GM21529 (cell line): ENCODE results near the gene RUNX3.

Experiments
- ATAC-seq: cut with Tn5 transposase; IDR thresholded peaks from one replicate; pipeline ENCODE4 v1.9.1; 2021; ENCODE audit not compliant: unreplicated experiment

RUNX3 gene

DNA sequence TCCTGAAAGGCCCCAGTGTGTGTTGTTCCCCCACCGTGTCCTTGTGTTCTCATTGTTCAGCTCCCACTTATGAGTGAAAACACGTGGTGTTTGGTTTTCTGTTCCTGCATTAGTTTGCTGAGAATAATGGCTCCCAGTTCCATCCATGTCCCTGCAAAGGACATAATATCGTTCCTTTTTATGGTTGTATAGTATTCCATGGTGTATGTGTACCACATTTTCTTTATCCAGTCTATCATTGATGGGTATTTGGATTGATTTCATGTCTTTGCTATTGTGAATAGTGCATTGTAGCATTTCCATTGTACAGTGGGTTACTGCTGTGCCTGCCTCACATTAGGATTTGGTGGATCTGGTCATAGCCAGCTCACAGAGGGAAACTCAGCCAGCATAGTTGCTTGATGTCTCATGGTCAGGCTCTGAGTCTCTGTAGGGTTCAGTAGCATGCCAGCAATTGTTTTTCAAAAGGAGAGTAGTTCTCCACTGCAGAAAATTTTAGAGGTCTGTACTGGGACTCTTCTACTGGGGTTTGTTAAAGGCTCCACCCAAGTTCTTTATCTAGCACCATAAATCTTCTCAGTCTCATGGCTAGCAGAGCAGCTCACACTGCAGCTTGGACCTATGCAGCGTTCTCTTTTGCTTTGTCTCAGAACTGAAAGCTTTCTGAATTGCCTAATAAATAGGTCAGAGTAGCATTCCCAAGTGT, 41.0 kb downstream of the RUNX3 start:
- ATAC-seq, result no peak

DNA sequence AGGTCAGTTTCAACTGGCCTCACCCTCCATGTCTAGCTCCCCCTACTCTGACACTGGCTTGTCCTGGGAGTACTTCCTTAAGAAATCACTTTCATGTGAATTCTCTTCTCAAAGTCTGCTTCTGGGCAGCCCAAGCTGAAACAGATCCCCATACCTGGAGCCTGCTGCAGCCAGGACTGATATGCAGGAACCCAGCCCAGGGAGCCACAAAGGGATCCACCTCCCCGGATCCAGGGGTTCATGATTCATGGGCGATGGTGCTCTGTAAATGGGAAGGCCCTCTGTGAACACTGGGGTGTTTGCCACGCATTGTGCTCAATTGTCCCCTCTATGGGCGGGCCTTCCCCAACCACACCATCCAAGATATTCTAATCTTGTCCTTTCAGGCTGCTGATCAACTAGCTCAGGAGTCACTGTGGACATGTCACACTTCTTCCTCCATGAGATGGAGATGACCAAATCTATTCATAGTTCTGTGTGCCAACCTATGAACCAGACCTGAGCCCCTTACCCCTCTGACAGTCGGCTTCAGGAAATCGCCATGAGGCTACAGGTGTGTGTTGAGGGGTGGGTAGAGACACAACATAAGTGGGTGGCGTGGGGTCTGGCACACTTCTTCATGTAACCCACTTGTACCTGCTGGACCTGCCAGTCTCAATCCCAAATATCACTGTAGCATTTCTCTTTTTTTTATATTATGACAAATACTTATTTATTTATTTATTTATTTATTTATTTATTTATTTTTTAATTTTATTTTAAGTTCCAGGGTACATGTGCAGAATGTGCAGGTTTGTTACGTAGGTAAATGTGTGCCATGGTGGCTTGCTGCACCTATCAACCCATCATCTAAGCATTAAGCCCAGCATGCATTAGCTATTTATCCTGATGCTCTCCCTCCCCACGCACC, 41.8 kb downstream of the RUNX3 start:
- ATAC-seq, result no peak

DNA sequence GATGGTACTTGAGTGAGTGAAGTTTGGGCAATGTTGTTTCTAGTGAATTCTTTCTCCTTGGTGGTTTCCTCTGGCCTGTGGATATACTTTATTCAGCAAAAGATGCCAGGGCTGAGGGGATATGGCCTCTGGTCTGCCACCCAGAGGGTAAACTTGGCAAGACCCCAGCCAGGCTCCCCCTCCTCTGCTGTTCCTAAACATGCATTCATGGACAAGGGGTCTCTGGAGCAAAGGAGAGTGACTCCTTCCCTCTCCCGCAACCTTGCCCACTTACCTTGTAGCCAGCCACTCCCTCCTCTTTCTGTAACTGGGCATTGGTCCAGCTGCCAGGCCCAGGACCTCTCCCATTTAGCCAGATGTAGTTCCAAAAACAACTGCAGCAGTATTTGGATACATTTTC, 43.8 kb downstream of the RUNX3 start:
- no peak for ATAC-seq

DNA sequence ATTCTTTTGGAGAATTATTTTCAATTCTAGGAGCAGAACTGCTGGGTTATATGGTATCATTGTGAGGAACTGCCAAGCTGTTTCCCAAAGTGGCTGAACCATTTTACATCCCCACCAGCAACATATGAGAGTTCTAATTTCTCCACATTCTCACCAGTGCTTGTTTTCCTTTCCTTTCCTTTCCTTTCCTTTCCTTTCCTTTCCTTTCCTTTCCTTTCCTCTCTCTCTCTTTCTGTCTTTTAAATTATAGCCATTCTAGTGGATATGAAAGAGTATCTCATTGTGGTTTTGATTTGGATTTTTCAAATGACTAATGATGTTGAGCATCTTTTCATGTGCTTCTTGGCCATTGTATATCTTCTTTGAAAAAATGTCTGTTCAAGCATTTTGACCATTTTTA, 45.3 kb downstream of the RUNX3 start:
- ATAC-seq, result no peak

DNA sequence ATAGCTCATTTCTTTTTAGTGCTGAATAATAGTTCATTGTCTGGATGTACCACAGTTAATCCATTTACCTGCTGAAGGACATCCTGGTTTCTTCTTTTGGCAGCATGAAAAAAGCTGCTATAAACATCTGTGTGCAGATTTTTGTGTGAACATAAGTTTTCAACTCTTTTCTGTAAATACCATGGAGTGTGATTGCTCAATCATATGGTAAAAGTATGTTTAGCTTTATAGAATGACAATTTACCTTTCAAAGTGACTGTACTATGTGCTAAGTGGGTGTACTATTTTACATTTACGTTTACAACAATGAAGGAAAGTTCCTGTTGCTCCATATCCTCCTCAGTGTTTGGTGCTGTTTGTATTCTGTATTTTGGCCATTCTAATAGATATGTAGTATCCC, 49.0 kb downstream of the RUNX3 start:
- no peak for ATAC-seq

DNA sequence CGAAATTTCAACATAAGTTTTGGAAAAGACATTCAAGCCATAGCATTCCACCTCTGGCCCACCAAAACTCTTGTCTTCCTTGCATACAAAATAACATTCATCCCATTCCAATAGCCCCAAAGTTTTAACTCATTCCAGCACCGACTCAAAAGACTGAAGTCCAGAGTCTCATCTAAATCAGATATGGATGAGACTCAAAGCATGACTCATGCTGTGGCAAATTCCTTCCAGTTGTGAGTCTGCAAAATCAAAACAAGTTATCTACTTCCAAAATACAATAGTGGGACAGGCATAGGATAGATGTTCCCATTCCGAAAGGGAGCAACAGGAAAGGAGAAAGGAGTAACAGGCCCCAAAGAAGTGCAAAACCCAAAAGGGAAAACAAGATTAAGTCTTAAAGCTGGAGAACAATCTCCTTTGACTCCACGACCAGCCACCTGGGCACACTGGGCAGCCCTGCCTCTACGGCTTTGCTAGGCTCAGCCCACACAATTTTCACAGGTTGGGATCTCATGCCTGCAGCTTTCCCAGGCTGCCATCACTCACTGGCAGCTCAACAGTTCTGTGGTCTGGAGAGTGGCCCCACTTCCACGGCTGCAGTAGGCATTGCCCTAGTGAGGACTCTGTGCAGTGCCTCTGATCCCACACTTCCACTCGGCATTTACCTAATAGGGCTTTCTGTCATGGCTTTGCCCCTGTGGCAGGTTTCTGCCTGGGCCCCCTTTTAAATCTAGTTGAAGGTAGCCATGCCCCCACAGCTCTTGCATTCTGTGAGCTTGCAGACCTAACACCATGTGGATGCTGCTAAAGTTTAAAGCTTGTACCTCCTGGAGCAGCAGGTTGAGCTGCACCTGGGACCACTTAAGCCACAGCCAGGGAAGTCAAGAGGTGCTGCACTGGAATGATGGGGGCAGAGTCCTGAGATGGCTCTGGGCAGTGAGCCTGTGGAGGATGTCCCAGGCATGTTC, 51.0 kb downstream of the RUNX3 start:
- ATAC-seq, result no peak

DNA sequence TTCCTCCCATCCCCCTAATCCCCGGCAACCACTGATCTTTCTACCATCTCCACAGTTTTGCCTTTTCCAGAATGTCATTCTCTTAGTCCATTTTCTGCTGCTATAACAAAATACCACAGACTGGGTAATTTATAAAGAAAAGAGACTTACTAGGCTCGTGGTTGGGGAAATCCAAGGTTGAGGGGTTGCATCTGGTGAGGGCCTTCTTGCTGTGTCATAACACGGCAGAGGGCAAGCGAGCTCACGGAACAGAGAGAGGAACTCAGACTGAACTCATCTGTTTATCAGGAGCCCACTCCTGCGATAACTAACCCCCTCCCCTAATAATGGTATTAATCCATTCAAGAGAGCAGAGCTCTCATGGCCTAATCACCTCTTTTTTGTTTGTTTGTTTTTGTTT, 52.0 kb downstream of the RUNX3 start:
- ATAC-seq, result no peak

DNA sequence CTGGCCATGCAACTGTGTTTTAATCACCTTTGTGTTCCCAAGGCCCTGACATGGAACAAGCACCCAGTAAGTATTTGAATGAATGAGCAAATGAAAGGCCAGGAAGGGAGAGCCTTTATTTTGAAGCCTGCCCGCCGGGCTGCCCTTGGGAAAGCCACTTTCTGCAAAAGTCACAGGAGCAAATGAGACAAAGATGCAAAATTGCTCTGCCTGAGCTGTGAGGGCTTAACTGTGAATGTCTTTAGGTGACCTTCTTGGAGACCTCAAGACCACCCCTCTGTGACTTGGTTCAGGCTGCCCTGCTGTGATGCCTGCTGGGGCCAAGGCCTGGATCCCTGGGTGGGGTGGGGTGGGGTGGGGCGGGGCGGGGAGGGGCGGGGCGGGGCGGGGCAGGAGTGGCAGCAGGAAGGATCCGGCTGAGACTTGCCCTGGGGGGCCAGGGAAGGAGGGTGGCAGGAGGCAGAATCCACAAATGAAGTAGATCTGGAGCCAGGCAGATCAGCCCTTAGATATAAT, 54.0 kb downstream of the RUNX3 start:
- no peak for ATAC-seq

DNA sequence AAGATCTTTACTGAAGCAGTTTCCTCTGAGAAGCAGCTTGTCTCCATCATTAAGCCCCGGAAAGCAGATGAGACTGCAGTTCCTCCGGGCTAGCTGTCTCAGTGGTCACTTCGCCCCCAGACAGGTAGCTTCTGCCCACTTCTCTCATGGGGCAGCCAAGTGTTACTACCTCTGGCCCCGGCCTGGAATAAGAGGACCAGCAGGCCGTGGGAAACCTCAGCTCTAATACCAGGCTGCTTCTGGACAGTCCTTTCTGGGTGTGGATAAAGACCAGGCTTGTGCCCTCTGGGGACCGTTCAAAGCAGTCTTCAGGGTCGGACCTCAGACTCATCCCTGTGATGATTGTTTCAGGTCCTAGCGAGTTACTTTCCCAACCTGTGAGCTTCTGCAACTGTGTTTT, 54.8 kb downstream of the RUNX3 start:
- no peak for ATAC-seq

DNA sequence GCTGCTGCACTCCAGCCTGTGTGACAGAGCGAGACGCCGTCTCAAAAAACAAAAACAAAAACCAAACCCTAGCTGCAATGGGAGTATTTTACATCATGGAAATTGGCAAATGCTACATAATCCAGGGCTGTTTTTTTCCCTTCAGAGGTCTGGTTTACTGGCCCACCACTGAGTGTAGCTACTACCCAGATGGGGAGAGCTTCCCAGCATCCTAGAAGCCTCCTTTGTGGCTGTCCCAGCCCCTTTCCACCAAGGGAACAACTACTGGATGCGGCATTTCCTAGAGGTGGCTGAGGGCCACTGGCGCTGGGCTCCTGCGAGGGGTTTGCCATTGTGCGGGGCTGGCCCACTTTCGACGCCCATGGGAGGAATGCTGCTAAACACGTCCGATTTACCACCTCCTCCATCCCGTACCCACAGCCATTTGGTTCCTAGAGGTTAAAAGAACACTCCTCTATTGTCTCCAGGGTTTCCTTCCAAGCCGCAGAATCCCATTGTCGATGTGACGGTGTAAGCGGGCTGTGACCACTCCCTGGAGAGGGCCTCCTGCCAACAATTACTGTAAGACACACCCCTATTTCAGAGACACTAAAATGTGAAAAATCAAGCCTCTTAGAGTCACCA, 55.4 kb downstream of the RUNX3 start:
- no peak for ATAC-seq

DNA sequence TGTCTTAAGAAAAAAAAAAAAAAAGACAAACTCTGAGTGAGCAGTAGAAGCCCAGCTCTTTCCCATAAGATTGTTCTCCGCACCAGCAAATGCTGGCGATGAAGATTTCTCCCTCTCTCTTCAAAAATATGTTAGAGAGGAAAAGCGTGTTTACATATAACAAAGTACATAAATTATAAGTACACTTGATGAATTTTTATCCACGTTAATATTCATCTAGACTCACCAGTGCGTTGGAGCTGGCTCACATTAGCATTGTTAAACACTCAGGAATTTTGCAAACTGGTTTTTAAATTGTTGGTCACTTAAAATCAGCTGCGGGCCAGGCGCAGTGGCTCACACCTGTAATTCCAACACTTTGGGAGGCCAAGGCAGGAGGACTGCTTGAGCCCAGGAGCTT, 56.0 kb downstream of the RUNX3 start:
- no peak for ATAC-seq

DNA sequence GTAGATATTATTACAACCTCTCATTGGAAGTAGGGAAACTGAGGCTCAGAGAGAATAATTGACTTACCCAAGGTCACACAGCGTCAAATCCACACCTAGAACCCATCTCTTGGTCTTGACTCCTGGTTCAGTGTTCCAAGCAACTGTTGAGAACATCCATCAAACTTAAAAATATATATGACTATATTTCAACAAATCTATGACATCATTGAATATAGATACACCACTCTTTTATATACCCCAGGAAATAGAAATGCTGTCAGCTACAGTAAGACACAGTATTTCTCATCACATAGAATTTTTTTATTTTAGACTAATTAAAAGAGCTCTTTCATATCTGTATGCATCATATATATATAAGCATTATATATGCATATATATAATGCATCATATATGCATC, 56.9 kb downstream of the RUNX3 start:
- ATAC-seq, result no peak

DNA sequence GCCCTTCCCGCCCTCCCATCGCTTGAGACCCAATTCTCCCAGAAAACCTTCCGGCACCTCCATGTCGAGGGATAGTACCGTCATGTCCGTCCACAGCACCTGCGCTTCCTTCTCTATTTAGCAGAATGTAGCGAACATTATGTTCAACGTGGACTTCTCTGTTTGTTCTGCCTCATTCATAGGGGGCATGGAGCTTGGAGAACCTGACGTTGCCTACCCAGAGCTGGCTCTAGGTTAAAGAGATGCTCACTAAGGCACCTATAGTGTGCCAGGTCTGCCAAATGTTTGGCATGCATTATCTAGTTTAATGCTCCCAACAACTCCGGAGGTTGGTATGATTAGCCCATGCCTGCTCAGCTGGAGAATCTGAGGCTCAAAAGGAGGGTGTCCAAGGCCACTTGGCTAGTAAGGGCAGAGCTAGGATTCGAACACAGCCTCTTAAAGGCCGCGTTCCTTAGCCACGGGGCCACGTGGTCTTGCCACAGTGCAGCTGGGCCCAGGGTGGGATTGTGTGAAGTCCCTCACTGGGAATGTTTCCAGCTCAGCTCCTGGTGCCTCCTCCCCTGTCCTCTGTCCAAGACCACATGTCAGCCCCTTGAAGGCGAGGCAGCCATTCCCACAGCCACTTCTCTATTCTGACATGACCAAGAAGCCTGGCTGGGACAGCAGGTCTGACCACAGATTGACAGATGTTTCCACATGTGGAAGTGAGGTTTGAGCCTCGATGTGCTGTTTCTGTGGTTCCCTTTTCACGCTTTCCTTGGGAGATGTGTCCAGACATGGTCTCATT, 57.8 kb downstream of the RUNX3 start:
- no peak for ATAC-seq

DNA sequence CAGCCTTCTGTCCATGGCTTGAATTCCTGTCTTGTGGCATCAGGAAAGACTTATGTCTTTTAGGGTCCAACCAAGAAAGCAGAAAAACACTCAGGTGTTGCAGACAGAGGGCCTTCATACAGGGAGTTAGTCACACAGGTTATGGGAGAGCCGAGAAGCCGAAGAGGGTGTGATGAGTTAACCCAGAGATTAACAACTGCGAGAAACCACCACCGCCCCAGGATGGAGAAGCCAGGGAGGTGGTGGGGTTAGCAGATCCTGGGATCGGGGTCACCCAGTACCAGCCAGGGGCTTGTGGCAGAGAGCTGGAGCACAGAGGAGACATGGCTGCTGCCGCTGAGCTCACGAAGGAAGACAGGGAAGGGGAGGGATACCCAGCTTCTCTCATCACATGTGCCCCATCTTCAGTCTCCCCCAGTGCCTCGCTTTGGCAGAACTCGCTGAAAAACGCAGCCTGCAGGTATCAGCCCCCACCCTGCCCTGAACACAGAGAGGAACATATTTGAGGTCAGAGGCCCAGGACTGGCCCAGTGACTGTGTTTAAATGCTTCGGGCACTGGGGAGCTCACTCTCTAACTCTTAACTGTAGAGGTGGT, 58.7 kb downstream of the RUNX3 start:
- no peak for ATAC-seq

DNA sequence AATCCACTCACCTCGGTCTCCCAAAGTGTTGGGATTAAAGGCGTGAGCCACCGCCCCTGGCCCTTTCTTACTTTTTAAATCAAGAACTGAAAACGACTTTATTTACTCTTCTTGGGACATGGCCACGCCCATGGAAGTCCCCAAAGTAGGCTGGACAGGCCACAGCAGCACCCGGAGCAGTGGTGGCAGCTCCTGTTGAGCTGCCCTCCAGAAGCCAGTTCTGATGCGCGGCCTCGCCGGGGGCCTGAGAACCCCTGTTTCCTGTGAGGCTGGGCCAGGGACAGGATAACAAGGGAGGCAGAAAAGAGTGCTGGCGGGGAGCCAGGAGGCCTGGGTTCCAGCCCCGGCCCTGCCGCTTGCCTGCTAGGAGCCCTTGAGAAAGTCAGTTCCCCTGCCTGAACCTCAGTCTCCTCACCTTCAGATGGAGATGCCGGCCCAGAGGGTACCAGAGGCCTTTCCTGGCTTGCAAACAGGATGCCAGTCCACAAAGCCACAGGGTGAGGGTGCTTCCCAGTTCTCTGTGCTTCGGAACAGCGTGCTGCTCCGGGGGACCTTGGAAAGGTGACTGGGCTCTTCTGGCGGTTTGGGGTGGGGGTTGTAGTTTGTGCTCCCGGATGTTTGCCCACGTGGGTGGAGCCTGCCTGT, 59.4 kb downstream of the RUNX3 start:
- no peak for ATAC-seq

DNA sequence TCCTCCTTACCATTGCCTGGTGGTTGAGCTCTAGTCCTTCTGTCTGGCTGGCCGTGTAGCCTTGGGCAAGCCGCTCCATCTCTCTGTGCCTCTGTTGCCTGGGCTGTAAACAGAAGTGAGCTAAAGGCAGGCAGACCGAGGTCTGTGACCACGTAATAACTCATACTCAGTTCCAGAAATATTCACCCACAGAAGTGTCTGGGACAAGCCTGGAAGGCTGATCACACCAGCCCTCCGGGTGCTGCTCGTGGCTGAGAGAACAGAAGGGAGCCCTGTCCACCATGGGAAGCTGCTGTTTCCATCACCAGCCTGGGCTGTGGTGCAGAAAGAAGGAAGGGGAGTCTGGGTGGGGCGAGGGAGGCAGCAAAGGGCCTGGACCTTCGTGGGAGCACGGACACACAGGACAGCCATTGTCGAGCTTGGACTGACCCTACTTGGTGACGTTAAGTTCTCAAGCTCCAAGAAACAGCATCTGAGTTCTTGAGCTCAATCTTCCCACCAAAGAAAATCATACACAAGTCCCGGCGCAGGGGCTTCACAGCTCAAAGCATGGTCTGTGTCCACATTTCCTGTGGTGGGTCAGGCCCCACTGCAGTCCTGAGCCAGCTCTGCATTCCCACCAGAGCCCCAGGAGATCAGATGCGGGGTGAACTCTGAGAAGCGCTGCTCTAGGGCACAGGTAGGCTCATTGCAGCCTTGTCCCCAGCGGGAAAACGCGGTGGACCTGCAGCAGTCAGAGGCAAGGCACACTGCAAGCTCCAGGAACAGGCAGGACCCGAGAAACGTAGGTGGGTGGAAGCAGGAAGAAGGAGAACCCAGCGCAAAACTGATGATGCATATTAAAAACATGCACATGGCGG, 61.8 kb downstream of the RUNX3 start:
- ATAC-seq, result no peak

DNA sequence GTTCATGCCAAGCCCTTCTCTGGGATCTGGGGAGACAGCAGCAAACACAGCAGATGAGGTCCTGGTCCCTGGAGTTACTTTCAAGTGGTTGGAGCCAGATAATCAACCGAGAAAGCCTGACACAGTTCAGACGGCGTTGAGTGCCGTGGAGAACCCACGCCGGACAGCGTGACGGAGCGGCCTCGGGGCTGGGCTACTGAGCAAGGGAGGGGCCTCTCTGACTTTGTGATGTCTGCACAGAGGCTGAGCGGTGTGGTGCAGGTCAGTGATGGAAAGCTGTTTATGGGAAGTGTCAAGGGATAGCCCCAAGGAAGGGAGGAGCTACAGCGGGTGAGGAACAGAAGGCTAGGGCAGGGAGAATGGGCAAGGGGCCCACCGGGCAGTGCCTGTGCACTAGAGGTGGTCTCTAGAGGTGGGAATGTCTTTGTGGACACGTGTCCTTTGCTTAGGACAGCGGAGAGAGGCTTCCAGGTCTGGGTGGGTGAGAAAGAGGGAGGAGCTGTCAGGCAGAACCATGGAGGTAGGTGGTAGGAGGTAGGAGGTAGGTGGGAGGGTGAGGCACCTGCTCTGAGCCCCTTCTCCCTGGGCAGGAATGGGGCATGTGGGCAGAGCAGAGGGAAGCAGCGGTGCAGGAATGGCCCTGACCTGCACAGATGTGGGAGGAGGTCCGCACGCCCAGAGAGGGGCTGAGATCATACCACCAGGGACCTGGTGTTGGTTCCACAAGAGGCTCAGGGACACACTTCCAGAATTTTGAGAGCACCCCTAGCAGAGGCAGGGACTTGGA, 62.8 kb downstream of the RUNX3 start:
- no peak for ATAC-seq
